Epithelial cell of esophagus (primary cell): Measurements from ENCODE around the gene CREBBP.

Source experiments
- DNase-seq: peaks from one replicate; pipeline ENCODE4 v3.0.0; 2010; ENCODE audit warnings: low read depth
- H3K4me3 ChIP-seq: 2 replicates; pipeline ENCODE4 v1.5.1; 2011; ENCODE audit warnings: mild to moderate bottlenecking, low read length, control low read depth
- TF ChIP-seq, protein P1 (sequence below): IDR thresholded peaks from 2 replicates; pipeline ENCODE4 v1.5.1; 2011; ENCODE audit warnings: low read depth, mild to moderate bottlenecking, low read length, control low read depth, inconsistent platforms; ENCODE audit not compliant: insufficient read depth; ENCODE audit errors: missing control alignments

Gene CREBBP

DNA sequence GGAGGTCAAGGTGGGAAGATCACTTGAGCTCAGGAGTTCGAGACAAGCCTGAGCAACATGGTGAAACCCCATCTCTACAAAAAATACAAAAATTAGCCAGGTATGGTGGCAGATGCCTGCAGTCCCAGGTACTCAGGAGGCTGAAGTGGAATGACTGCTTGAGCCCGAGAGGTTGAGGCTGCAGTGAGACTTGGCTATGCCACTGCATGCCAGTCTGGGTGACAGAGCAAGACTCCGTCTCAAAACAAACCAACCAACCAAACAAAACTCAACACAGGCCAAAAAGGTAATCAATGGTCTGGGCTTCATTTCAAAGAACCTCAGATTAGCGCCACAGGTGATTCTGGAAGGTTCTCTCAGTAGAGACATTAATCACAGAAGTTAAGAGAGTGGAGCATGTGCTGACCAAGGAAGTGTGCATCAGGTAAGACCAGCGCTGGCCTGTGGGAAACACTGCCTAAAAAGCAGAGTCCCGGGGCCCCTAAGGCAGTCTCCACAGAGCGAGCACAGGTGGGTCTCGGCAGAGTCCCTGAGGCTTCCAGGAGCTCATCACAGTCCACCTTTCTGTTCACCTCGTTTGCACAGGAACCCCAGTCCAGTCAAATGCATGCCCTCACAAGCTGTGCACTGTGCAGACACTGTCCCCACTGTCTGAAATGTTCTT, 91.7 kb downstream of the CREBBP start:
- TF ChIP-seq, protein P1, sequence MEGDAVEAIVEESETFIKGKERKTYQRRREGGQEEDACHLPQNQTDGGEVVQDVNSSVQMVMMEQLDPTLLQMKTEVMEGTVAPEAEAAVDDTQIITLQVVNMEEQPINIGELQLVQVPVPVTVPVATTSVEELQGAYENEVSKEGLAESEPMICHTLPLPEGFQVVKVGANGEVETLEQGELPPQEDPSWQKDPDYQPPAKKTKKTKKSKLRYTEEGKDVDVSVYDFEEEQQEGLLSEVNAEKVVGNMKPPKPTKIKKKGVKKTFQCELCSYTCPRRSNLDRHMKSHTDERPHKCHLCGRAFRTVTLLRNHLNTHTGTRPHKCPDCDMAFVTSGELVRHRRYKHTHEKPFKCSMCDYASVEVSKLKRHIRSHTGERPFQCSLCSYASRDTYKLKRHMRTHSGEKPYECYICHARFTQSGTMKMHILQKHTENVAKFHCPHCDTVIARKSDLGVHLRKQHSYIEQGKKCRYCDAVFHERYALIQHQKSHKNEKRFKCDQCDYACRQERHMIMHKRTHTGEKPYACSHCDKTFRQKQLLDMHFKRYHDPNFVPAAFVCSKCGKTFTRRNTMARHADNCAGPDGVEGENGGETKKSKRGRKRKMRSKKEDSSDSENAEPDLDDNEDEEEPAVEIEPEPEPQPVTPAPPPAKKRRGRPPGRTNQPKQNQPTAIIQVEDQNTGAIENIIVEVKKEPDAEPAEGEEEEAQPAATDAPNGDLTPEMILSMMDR: no peak
- no peak overlapping the region for H3K4me3 ChIP-seq
- no peak for DNase-seq

DNA sequence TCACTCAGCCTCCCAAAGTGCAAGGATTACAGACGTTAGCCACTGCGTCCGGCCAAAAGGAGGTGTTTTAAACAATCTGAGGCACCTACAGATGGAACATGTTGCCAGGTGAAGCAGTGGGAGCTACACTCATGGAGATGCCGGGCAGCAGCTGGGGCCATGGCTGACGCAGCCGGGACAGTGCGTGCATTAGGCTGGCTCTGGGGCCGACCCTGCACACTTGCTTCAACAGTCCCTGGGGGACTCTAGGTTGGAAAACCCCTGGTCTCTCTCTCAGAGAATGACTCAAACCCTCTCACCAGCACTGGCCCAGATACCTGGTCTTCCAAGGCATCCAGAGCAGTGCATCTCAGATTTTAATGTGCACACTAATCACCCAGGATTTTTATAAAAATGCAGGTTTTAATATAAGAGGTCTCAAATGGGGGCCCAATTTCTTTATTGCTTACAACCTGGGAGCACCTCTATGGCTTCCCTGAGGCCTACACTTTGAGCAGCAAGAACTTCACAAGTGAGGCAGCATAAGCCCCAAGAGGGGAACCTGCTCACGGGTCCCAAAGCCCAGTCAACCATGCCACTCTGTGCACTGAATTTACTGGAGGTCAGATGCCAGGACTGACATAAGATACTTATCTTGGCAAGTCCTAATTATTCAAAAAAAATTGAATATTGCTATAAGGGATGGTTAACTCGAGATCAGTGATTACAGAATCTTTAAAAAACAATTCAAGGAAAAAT, 92.4 kb downstream of the CREBBP start:
- TF ChIP-seq, protein P1: no peak
- H3K4me3 ChIP-seq: no peak overlapping the region
- no peak for DNase-seq

DNA sequence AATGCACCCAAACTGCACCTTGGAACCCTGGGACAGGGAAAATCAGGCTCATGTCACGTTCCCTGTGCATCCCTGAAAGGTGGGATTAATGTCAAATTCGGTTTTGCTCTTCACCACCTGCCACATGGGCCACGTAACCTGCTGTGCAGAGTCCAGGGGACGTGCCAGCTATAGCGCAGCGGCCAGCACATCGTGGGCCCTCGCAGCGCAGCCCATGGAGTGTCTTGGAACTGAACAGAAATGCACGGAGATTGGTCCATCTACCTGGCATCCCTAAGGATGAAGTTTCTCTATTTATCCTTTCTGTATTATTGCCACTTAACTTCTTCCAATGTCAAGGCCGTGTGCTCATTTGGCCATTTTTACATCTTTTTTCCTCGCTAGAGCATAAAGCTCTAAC, 95.1 kb downstream of the CREBBP start:
- TF ChIP-seq, protein P1: no peak
- no peak for DNase-seq
- H3K4me3 ChIP-seq: no peak overlapping the region

DNA sequence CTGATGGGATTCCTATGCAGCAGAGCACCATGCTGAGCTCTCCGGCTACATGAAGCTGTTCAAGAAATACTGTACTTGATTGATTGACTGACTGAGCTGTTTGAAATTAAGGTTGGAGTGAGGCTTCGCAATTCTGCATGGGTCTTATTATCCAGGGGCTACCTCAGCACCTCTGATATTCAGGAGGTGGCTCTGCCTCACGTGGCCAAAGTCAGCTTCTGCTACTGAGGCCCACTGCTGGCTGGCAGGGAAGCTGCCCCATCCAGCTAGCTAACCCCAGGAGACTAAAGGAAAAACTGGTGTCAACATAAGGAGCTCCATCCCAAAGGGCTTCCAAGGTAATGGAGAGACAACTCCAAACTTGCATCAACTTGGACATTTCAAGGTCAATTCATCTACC, 97.0 kb downstream of the CREBBP start:
- no peak overlapping the region for H3K4me3 ChIP-seq
- DNase-seq: no peak
- TF ChIP-seq, protein P1: no peak

DNA sequence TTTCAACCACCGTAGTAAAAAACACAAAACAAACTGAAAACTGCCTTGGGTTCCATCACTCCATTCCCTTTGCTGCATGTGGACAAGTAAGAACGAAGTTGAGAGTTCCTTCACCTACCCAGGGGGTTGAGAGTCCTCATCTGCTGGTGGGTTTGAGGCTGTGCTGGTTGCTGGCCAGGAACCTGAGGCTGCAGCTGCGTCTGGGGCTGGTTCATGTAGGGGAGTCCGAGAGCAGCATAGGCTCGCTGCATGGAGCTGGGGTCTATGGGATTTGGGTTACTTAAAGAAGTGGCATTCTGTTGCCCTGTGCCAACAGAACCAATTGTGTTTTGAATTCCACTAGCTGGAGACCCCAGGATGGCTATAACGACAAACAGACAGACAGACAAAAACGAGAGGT, 97.9 kb downstream of the CREBBP start:
- TF ChIP-seq, protein P1: no peak
- H3K4me3 ChIP-seq: no peak overlapping the region
- no peak for DNase-seq

DNA sequence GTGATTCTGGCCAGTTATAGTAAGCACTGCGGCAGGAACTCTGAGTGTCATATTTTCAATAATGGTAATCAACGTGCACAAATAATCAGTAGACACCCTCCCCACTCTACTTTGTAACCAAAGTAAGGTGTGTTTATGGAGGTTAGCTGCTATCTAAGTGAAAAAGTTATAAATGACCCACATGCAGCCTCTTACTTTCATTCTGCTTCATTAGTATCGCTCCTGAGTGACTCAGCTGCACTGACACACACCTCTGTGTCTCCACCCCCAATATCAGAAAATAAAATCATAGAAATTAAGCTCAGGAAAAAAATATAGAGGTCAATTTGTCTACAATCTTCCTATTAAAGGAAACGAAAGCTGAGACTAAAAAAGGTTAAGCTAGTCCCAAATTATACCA, 99.1 kb downstream of the CREBBP start:
- no peak overlapping the region for H3K4me3 ChIP-seq
- peak; percentile 34 for DNase-seq
- TF ChIP-seq, protein P1: no peak
